ENCODE data around the gene FEV. TPM values are rescaled to one million over a fixed set of nuclear protein-coding genes. Genes with fewer than 3 reads are reported as not detected.

Gene FEV
- total RNA-seq, 1 donor from 2014 or later, result not detected

GRCh38 chr2:219018726-219019125, 33.7 kb upstream of the FEV start:
- no peak for ATAC-seq
- intact Hi-C loops (cut with DNase I), result no loop called here
- no peak for DNase-seq (ENCODE audit: missing footprints)

- intact Hi-C loops (cut with DNase I), result no loop called here
- DNase-seq (ENCODE audit: missing footprints) (no peak), ATAC-seq (no peak)
Measured at GRCh38 chr2:219018286-219018685, 33.3 kb upstream of the FEV start.

- no peak for ATAC-seq
- intact Hi-C loops (cut with DNase I), result no loop called here
- DNase-seq (ENCODE audit: missing footprints), result no peak
Measured at GRCh38 chr2:219017201-219017931, 32.4 kb upstream of the FEV start.

- DNase-seq (ENCODE audit: missing footprints) (no peak), ATAC-seq (no peak)
- intact Hi-C loops (cut with DNase I), result no loop called here
Measured at GRCh38 chr2:219016721-219017120, 31.7 kb upstream of the FEV start.

- intact Hi-C loops (cut with DNase I), result no loop called here
- ATAC-seq (no peak), DNase-seq (ENCODE audit: missing footprints) (no peak)
Measured at GRCh38 chr2:219010873-219011272, 25.9 kb upstream of the FEV start.

GRCh38 chr2:219010162-219010756, 25.3 kb upstream of the FEV start:
- peak; percentile 28 for ATAC-seq
- DNase-seq (ENCODE audit: missing footprints), result no peak
- intact Hi-C loops (cut with DNase I), result no loop called here

- intact Hi-C loops (cut with DNase I), result no loop called here
- ATAC-seq (no peak), DNase-seq (ENCODE audit: missing footprints) (no peak)
Measured at GRCh38 chr2:219009294-219009693, 24.3 kb upstream of the FEV start.

GRCh38 chr2:219003979-219004378, 19.0 kb upstream of the FEV start:
- intact Hi-C loops (cut with DNase I), result no loop called here
- no peak for DNase-seq (ENCODE audit: missing footprints)
- no peak for ATAC-seq

- DNase-seq (ENCODE audit: missing footprints) (no peak), ATAC-seq (no peak)
- intact Hi-C loops (cut with DNase I), result no loop called here
Measured at GRCh38 chr2:219003267-219003634, 18.3 kb upstream of the FEV start.

- no peak for ATAC-seq
- DNase-seq (ENCODE audit: missing footprints), result peak; percentile 76
- intact Hi-C loops (cut with DNase I), result no loop called here
Measured at GRCh38 chr2:219002395-219003266, 17.6 kb upstream of the FEV start.

GRCh38 chr2:219001577-219002394, 16.8 kb upstream of the FEV start:
- ATAC-seq, result no peak
- intact Hi-C loops (cut with DNase I), result no loop called here
- no peak for DNase-seq (ENCODE audit: missing footprints)

- intact Hi-C loops (cut with DNase I), result no loop called here
- ATAC-seq (no peak), DNase-seq (ENCODE audit: missing footprints) (no peak)
Measured at GRCh38 chr2:219001100-219001576, 16.2 kb upstream of the FEV start.

- ATAC-seq (no peak), DNase-seq (ENCODE audit: missing footprints) (no peak)
- intact Hi-C loops (cut with DNase I), result no loop called here
Measured at GRCh38 chr2:219000569-219000960, 15.6 kb upstream of the FEV start.

GRCh38 chr2:218999881-219000568, 15.0 kb upstream of the FEV start:
- ATAC-seq (no peak), DNase-seq (ENCODE audit: missing footprints) (no peak)
- intact Hi-C loops (cut with DNase I), result no loop called here

- intact Hi-C loops (cut with DNase I), result no loop called here
- no peak for DNase-seq (ENCODE audit: missing footprints)
- no peak for ATAC-seq
Measured at GRCh38 chr2:218999021-218999880, 14.3 kb upstream of the FEV start.

- ATAC-seq (no peak), DNase-seq (ENCODE audit: missing footprints) (no peak)
- intact Hi-C loops (cut with DNase I), result no loop called here
Measured at GRCh38 chr2:218998414-218999002, 13.5 kb upstream of the FEV start.

GRCh38 chr2:218997731-218998130, 12.7 kb upstream of the FEV start:
- ATAC-seq (no peak), DNase-seq (ENCODE audit: missing footprints) (no peak)
- intact Hi-C loops (cut with DNase I), result no loop called here
